Measurements from ENCODE around the gene PILRA. TPM values are rescaled to one million over a fixed set of nuclear protein-coding genes. Genes with fewer than 3 reads are reported as not detected.
"Not testable (repeated sequence)": the region's sequence is repeated elsewhere in the genome, so short reads cannot be mapped to it uniquely, and the experiment has no call there.

Gene PILRA
- total RNA-seq, 1 donor from 2014 or later: 0.20 TPM

GRCh38 chr7:100378114-100378755 is 4.9 kb downstream of the PILRA start:
- no peak for DNase-seq (ENCODE audit: low read depth in 2 of 2)

- DNase-seq (ENCODE audit: low read depth in 2 of 2): no peak
Measured at GRCh38 chr7:100380196-100380595, 6.9 kb downstream of the PILRA start.

- not testable (repeated sequence) for DNase-seq (ENCODE audit: low read depth in 2 of 2)
Measured at GRCh38 chr7:100381531-100382233, 8.4 kb downstream of the PILRA start.

- not testable (repeated sequence) for DNase-seq (ENCODE audit: low read depth in 2 of 2)
Measured at GRCh38 chr7:100382234-100382853, 9.1 kb downstream of the PILRA start.

GRCh38 chr7:100384628-100385294 is 11.5 kb downstream of the PILRA start:
- DNase-seq (ENCODE audit: low read depth in 2 of 2): peak in 1 of 2 donors; percentile 27

GRCh38 chr7:100386940-100387339 is 13.7 kb downstream of the PILRA start:
- DNase-seq (ENCODE audit: low read depth in 2 of 2): no peak

GRCh38 chr7:100387695-100388094 is 14.4 kb downstream of the PILRA start:
- DNase-seq (ENCODE audit: low read depth in 2 of 2): no peak

GRCh38 chr7:100389437-100390088 is 16.3 kb downstream of the PILRA start:
- DNase-seq (ENCODE audit: low read depth in 2 of 2): no peak

- no peak for DNase-seq (ENCODE audit: low read depth in 2 of 2)
Measured at GRCh38 chr7:100390286-100391009, 17.2 kb downstream of the PILRA start.

- no peak for DNase-seq (ENCODE audit: low read depth in 2 of 2)
Measured at GRCh38 chr7:100393233-100393905, 20.1 kb downstream of the PILRA start.

GRCh38 chr7:100394077-100394476 is 20.8 kb downstream of the PILRA start:
- no peak for DNase-seq (ENCODE audit: low read depth in 2 of 2)

GRCh38 chr7:100396421-100396982 is 23.2 kb downstream of the PILRA start:
- DNase-seq (ENCODE audit: low read depth in 2 of 2): no peak

- no peak for DNase-seq (ENCODE audit: low read depth in 2 of 2)
Measured at GRCh38 chr7:100397315-100398081, 24.2 kb downstream of the PILRA start.

- no peak for DNase-seq (ENCODE audit: low read depth in 2 of 2)
Measured at GRCh38 chr7:100398239-100398638, 25.0 kb downstream of the PILRA start.

GRCh38 chr7:100400041-100400440 is 26.8 kb downstream of the PILRA start:
- DNase-seq (ENCODE audit: low read depth in 2 of 2): no peak

- DNase-seq (ENCODE audit: low read depth in 2 of 2): peak; percentile 26 to 58
Measured at GRCh38 chr7:100400656-100401055, 27.4 kb downstream of the PILRA start.

GRCh38 chr7:100401811-100402210 is 28.5 kb downstream of the PILRA start:
- DNase-seq (ENCODE audit: low read depth in 2 of 2): no peak

GRCh38 chr7:100402241-100402640 is 29.0 kb downstream of the PILRA start:
- no peak for DNase-seq (ENCODE audit: low read depth in 2 of 2)

GRCh38 chr7:100406767-100407166 is 33.5 kb downstream of the PILRA start:
- DNase-seq (ENCODE audit: low read depth in 2 of 2): peak in 1 of 2 donors; percentile 27

Measured in lung microvascular endothelial cell (primary cell).